H1 (cell line): Measurements from ENCODE around the gene GRM8. TPM values are rescaled to one million over a fixed set of nuclear protein-coding genes. Genes with fewer than 3 reads are reported as not detected.

ENCODE experiments used
- CTCF ChIA-PET: fragments of 300-600 bp; sonication (Branson Sonifier 250); formaldehyde crosslinking; loops from one replicate; lab custom pipeline; 2021; ENCODE audit not compliant: partially characterized antibody; lab: Charles Lee
- POLR2A ChIA-PET: fragments of 300-600 bp; sonication (Branson Sonifier 250); formaldehyde crosslinking; loops from one replicate; lab custom pipeline; 2021; ENCODE audit warnings: inconsistent platforms; ENCODE audit not compliant: partially characterized antibody; lab: Charles Lee
- DNase-seq, 2 experiments: peaks; one replicate each; pipeline versions ENCODE4 v3.0.0 to v3.0.0-alpha.2; 2010 to 2022; ENCODE audit warnings: low spot score in 2 of 2, low read depth in 1 of 2, mixed read lengths in 1 of 2
- FAIRE-seq: peaks from 2 replicates; lab custom pipeline; 2011; peaks lifted over from hg19 to GRCh38; lab: Jason Lieb, UNC
- H2AFZ ChIP-seq: 2 replicates; pipeline ENCODE4 v1.8.1; 2012; ENCODE audit warnings: low read length, inconsistent platforms
- H2AK5ac ChIP-seq: 2 replicates; pipeline ENCODE4 v1.6.1; 2013; ENCODE audit warnings: low read depth, low read length
- H2BK120ac ChIP-seq: replicated peaks from 2 replicates; pipeline ENCODE3; 2013; ENCODE audit warnings: low read depth, low read length, inconsistent platforms
- H2BK12ac ChIP-seq: 2 replicates; pipeline ENCODE4 v1.6.1; 2013; ENCODE audit warnings: low read depth, low read length
- H2BK15ac ChIP-seq: 2 replicates; pipeline ENCODE4 v1.6.1; 2013; ENCODE audit warnings: low read length
- H2BK20ac ChIP-seq: 2 replicates; pipeline ENCODE4 v1.6.1; 2013; ENCODE audit warnings: low read length
- H2BK5ac ChIP-seq: 2 replicates; pipeline ENCODE4 v1.6.1; 2013; ENCODE audit warnings: low read depth, low read length
- H3K14ac ChIP-seq: 2 replicates; pipeline ENCODE4 v1.6.1; 2013; ENCODE audit warnings: inconsistent platforms; ENCODE audit not compliant: insufficient read length
- H3K18ac ChIP-seq: 2 replicates; pipeline ENCODE4 v1.6.1; 2013; ENCODE audit warnings: low read length; ENCODE audit errors: extremely low read depth
- H3K23ac ChIP-seq: 2 replicates; pipeline ENCODE4 v1.6.1; 2013; ENCODE audit warnings: inconsistent platforms; ENCODE audit not compliant: insufficient read length
- H3K23me2 ChIP-seq: 2 replicates; pipeline ENCODE4 v1.6.1; 2013; ENCODE audit warnings: low read depth, low read length
- H3K27ac ChIP-seq: 2 replicates; pipeline ENCODE4 v1.6.1; 2011; ENCODE audit warnings: low read depth, low read length, inconsistent platforms
- H3K27me3 ChIP-seq, 4 experiments: replicated peaks in 1 of 4; 1 replicate in 1 of 4; 2 replicates in 3 of 4; pipeline versions ENCODE4 v1.6.1 to v1.8.1; 2011 to 2013; ENCODE audit warnings: low read length in 3 of 4, mild to moderate bottlenecking in 3 of 4, inconsistent platforms in 2 of 4, mixed read lengths in 2 of 4, moderate library complexity in 1 of 4; ENCODE audit not compliant: control insufficient read depth in 3 of 4, insufficient read depth in 3 of 4; ENCODE audit errors: extremely low read depth in 1 of 4
- H3K36me3 ChIP-seq, 4 experiments: 2 replicates each; pipeline versions ENCODE4 v1.6.1 to v1.8.1; 2011 to 2013; ENCODE audit warnings: mild to moderate bottlenecking in 4 of 4, low read length in 3 of 4, moderate library complexity in 2 of 4, control low read depth in 1 of 4, inconsistent platforms in 1 of 4; ENCODE audit not compliant: insufficient read depth in 4 of 4, control insufficient read depth in 2 of 4
- H3K4ac ChIP-seq: replicated peaks from 2 replicates; pipeline ENCODE3; 2013; ENCODE audit warnings: low read length, low read depth, mixed read lengths, inconsistent platforms; ENCODE audit not compliant: insufficient read length
- H3K4me1 ChIP-seq, 4 experiments: replicated peaks in 1 of 4; 1 replicate in 1 of 4; 2 replicates in 3 of 4; pipeline versions ENCODE4 v1.6.1 to v1.8.1; 2011 to 2013; ENCODE audit warnings: low read length in 3 of 4, inconsistent platforms in 2 of 4, mixed read lengths in 1 of 4; ENCODE audit not compliant: insufficient read depth in 4 of 4, control insufficient read depth in 3 of 4
- H3K4me2 ChIP-seq, 2 experiments: 2 replicates each; pipeline versions ENCODE4 v1.6.1 to v1.8.1; 2011 to 2013; ENCODE audit warnings: low read depth in 2 of 2, low read length in 2 of 2, control low read depth in 1 of 2, inconsistent platforms in 1 of 2, mild to moderate bottlenecking in 1 of 2; ENCODE audit not compliant: insufficient read depth in 1 of 2
- H3K4me3 ChIP-seq, 4 experiments: fragments of 200-600, 300-600 bp in 1 of 4; sonication (generic), shearing (Covaris generic), sonication (Bioruptor Twin) in 1 of 4; 2 replicates each; pipeline versions ENCODE4 v1.5.1 to v1.8.1; 2011 to 2016; ENCODE audit warnings: low read length in 4 of 4, low read depth in 3 of 4, control low read depth in 2 of 4, inconsistent platforms in 2 of 4, mild to moderate bottlenecking in 2 of 4, mixed read lengths in 1 of 4, moderate library complexity in 1 of 4; ENCODE audit not compliant: insufficient read depth in 2 of 4; ENCODE audit errors: extremely low read depth in 1 of 4
- H3K56ac ChIP-seq: replicated peaks from 2 replicates; pipeline ENCODE3; 2013; ENCODE audit warnings: low read depth, mild to moderate bottlenecking, mixed read lengths, low read length, inconsistent platforms; ENCODE audit not compliant: insufficient read length
- H3K79me1 ChIP-seq: 2 replicates; pipeline ENCODE4 v1.6.1; 2013; ENCODE audit warnings: low read depth, low read length, control low read depth
- H3K79me2 ChIP-seq, 2 experiments: 2 replicates each; pipeline versions ENCODE4 v1.6.1 to v1.8.1; 2012 to 2013; ENCODE audit warnings: low read length in 2 of 2, mild to moderate bottlenecking in 2 of 2, inconsistent platforms in 1 of 2; ENCODE audit not compliant: insufficient read depth in 2 of 2, control insufficient read depth in 1 of 2
- H3K9ac ChIP-seq, 4 experiments: replicated peaks in 1 of 4; 1 replicate in 1 of 4; 2 replicates in 3 of 4; pipeline versions ENCODE4 v1.6.1 to v1.8.1; 2011 to 2013; ENCODE audit warnings: low read depth in 3 of 4, low read length in 3 of 4, control low read depth in 2 of 4, mild to moderate bottlenecking in 2 of 4, moderate library complexity in 2 of 4, inconsistent platforms in 1 of 4; ENCODE audit errors: extremely low read depth in 1 of 4
- H3K9me3 ChIP-seq, 2 experiments: 2 replicates each; pipeline versions ENCODE4 v1.6.1 to v1.8.1; 2012 to 2013; ENCODE audit warnings: mild to moderate bottlenecking in 2 of 2, moderate library complexity in 2 of 2, control low read depth in 1 of 2, inconsistent platforms in 1 of 2, low read depth in 1 of 2, low read length in 1 of 2, mixed read lengths in 1 of 2; ENCODE audit not compliant: insufficient read depth in 2 of 2
- H4K20me1 ChIP-seq, 2 experiments: replicated peaks in 1 of 2; 2 replicates each; pipeline versions ENCODE3 to v1.8.1; 2011 to 2013; ENCODE audit warnings: inconsistent platforms in 2 of 2, low read length in 2 of 2, mild to moderate bottlenecking in 1 of 2; ENCODE audit not compliant: insufficient read depth in 2 of 2, control insufficient read depth in 1 of 2
- H4K5ac ChIP-seq: 2 replicates; pipeline ENCODE4 v1.6.1; 2013; ENCODE audit warnings: low read length, low read depth, mixed read lengths, inconsistent platforms; ENCODE audit not compliant: insufficient read length
- H4K8ac ChIP-seq: 2 replicates; pipeline ENCODE4 v1.8.0; 2013; ENCODE audit warnings: mild to moderate bottlenecking, moderate library complexity, low read length, inconsistent platforms; ENCODE audit not compliant: insufficient read depth; ENCODE audit errors: extremely low read depth
- H4K91ac ChIP-seq: replicated peaks from 2 replicates; pipeline ENCODE3; 2013; ENCODE audit warnings: low read length, mixed read lengths, inconsistent platforms; ENCODE audit not compliant: insufficient read length
- HDAC6 ChIP-seq: IDR thresholded peaks from one replicate; pipeline ENCODE4 v1.7.1; 2012; ENCODE audit warnings: low read depth, mild to moderate bottlenecking, inconsistent platforms, low read length, moderate library complexity
- KDM1A ChIP-seq: fragments of 200-600, 300-600 bp; sonication (generic); IDR thresholded peaks from 2 replicates; pipeline ENCODE4 v1.7.1; 2016; ENCODE audit warnings: mild to moderate bottlenecking, low read length, borderline replicate concordance
- KDM4A ChIP-seq: IDR thresholded peaks from one replicate; pipeline ENCODE4 v1.7.1; 2012; ENCODE audit warnings: low read depth, mild to moderate bottlenecking, moderate library complexity, low read length, inconsistent platforms; ENCODE audit not compliant: severe bottlenecking
- MAFK ChIP-seq: IDR thresholded peaks from 2 replicates; pipeline ENCODE4 v1.6.1; 2012; ENCODE audit warnings: low read depth, mild to moderate bottlenecking, improper control_type of control experiment, low read length
- POLR2AphosphoS5 ChIP-seq: IDR thresholded peaks from 2 replicates; pipeline ENCODE4 v1.6.1; 2011; ENCODE audit warnings: low read depth, low read length
- RAD21 ChIP-seq, 2 experiments: IDR thresholded peaks in 1 of 2; conservative IDR thresholded peaks in 1 of 2; 2 replicates each; pipeline ENCODE4 v1.6.1; 2011; ENCODE audit warnings: low read depth in 2 of 2, low read length in 2 of 2, improper control_type of control experiment in 1 of 2, inconsistent platforms in 1 of 2, mild to moderate bottlenecking in 1 of 2, moderate library complexity in 1 of 2
- SIN3A ChIP-seq, 2 experiments: IDR thresholded peaks in 1 of 2; conservative IDR thresholded peaks in 1 of 2; 2 replicates each; pipeline ENCODE4 v1.6.1; 2011 to 2012; ENCODE audit warnings: low read length in 2 of 2, improper control_type of control experiment in 1 of 2, low read depth in 1 of 2, mild to moderate bottlenecking in 1 of 2
- SIX5 ChIP-seq: IDR thresholded peaks from 2 replicates; pipeline ENCODE4 v1.6.1; 2011; ENCODE audit warnings: mild to moderate bottlenecking, low read depth, low read length
- SRF ChIP-seq: IDR thresholded peaks from 2 replicates; pipeline ENCODE4 v1.6.1; 2011; ENCODE audit warnings: mild to moderate bottlenecking, low read depth, low read length, moderate library complexity
- WGBS, 2 experiments: shearing (Covaris generic) in 1 of 2; methylation state at CpG; one replicate each; pipeline versions ENCODE4 v1.1.6 to v1.1.7; 2013 to 2015; ENCODE audit warnings: low lambda C conversion rate in 2 of 2, mixed read lengths in 2 of 2, inconsistent platforms in 1 of 2, low coverage in 1 of 2, missing lambda C conversion rate in 1 of 2; ENCODE audit not compliant: insufficient replicate concordance in 2 of 2, insufficient coverage in 1 of 2, insufficient read length in 1 of 2; ENCODE audit errors: extremely low coverage in 1 of 2, missing lambda C conversion rate in 1 of 2; 5-methylcytosine and 5-hydroxymethylcytosine counted together
- polyA plus RNA-seq, 7 experiments: library from polyadenylated mRNA; depleted of rRNA in 3 of 7; stranded (reverse) in 5 of 7; unstranded in 2 of 7; fragments of >200 nt in 5 of 7; fragments of 200-250 nt in 2 of 7; gene quantifications; 1 replicate in 5 of 7; 2 replicates in 1 of 7; 4 replicates in 1 of 7; pipeline versions ENCODE4 v1.2.1 to v1.2.3, GENCODE V29; 2011 to 2013; ENCODE audit warnings: missing spikeins in 2 of 7, mixed read lengths in 2 of 7
- total RNA-seq: library from RNA; stranded (reverse); fragmentation: NEBNext Ultra II Directional; extraction: Animal tissue kit (Norgen Biotek cat#: 25700); gene quantifications from 2 replicates; pipeline ENCODE4 v1.2.1, GENCODE V29; 2021
- TF ChIP-seq, protein P1 (sequence below), 3 experiments: IDR thresholded peaks; 1 replicate in 2 of 3; 2 replicates in 1 of 3; pipeline versions ENCODE4 v1.5.1 to v1.6.1; 2011; ENCODE audit warnings: low read length in 3 of 3, mild to moderate bottlenecking in 3 of 3, inconsistent platforms in 2 of 3, low read depth in 1 of 3, moderate library complexity in 1 of 3; ENCODE audit not compliant: insufficient read depth in 1 of 3; ENCODE audit errors: control extremely low read depth in 1 of 3

The GRM8 gene
- total and polyA plus RNA-seq, 2 of the 8 experiments (the other 6 are each of a cell fraction or from before 2014, with no cell fraction given) = 2.6 to 2.8 TPM

GRCh38 chr7:126499481-126499880 lies 753.3 kb downstream of the GRM8 start:
- Histone ChIP-seq H3K23me2 (no peaks in the 10 kb centered on the region; the same call in 1 of the 2 replicates), H3K56ac (no peak overlapping the region), H3K4me3 (no peak overlapping the region), H3K79me2 (no peaks in the 10 kb centered on the region), H2BK120ac (no peak overlapping the region), H3K4me1 (no peaks in the 10 kb centered on the region), H4K5ac (no peak overlapping the region), H4K8ac (no peak overlapping the region), H3K23ac (no peak overlapping the region), H3K27me3 (no peaks in the 10 kb centered on the region), H4K91ac (no peak overlapping the region), H2BK12ac (no peak overlapping the region), H4K20me1 (no peaks in the 10 kb centered on the region)
- TF ChIP-seq, protein P1, sequence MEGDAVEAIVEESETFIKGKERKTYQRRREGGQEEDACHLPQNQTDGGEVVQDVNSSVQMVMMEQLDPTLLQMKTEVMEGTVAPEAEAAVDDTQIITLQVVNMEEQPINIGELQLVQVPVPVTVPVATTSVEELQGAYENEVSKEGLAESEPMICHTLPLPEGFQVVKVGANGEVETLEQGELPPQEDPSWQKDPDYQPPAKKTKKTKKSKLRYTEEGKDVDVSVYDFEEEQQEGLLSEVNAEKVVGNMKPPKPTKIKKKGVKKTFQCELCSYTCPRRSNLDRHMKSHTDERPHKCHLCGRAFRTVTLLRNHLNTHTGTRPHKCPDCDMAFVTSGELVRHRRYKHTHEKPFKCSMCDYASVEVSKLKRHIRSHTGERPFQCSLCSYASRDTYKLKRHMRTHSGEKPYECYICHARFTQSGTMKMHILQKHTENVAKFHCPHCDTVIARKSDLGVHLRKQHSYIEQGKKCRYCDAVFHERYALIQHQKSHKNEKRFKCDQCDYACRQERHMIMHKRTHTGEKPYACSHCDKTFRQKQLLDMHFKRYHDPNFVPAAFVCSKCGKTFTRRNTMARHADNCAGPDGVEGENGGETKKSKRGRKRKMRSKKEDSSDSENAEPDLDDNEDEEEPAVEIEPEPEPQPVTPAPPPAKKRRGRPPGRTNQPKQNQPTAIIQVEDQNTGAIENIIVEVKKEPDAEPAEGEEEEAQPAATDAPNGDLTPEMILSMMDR (IDR thresholded peaks at IDR 0.05; ENCODE audit: control extremely low read depth in 1 of 3, insufficient read depth in 1 of 3, low read depth in 1 of 3, low read length in 3 of 3) = no peak
- TF ChIP-seq SIN3A (conservative IDR thresholded peaks at IDR 0.05 in 1 of 2, IDR thresholded peaks at IDR 0.05 in 1 of 2; ENCODE audit: low read depth in 1 of 2, low read length in 2 of 2) (no peak), POLR2AphosphoS5 (no peak), HDAC6 (no peak), KDM4A (no peak), SIX5 (no peak), RAD21 (IDR thresholded peaks at IDR 0.05 in 1 of 2, conservative IDR thresholded peaks at IDR 0.05 in 1 of 2; ENCODE audit: low read depth in 2 of 2, low read length in 2 of 2) (no peak), KDM1A (no peak), SRF (no peak), MAFK (no peak)
- TF ChIP-seq, all 59 proteins: peak for 0
- no peak overlapping the region for H3K4me2 ChIP-seq
- ChIA-PET POLR2A (no interaction called here), CTCF (interaction anchor here (1.0 kb wide), 1 partner anchor 11 kb away, joined by 3 read pairs; no protein-coding TSS in a partner anchor)
- H3K9me3 ChIP-seq = no peaks in the 10 kb centered on the region
- no peak overlapping the region for H3K27ac ChIP-seq
- H2AK5ac ChIP-seq = no peak overlapping the region
- H2BK5ac ChIP-seq = no peak overlapping the region
- WGBS, 2 experiments = 96% methylated on average over 5 of the region's 5 CpGs; no CpG with 5 or more reads in 1 of the 2 experiments
- H3K18ac ChIP-seq = no peak overlapping the region
- H3K79me1 ChIP-seq = no peaks in the 10 kb centered on the region
- no peak for FAIRE-seq
- H3K9ac ChIP-seq = no peak overlapping the region
- H3K36me3 ChIP-seq = no peaks in the 10 kb centered on the region
- no peak overlapping the region for H3K4ac ChIP-seq
- H2BK20ac ChIP-seq = no peak overlapping the region
- no peak for DNase-seq
- H2BK15ac ChIP-seq = no peak overlapping the region
- H3K14ac ChIP-seq = no peak overlapping the region
- H2AFZ ChIP-seq = no peak overlapping the region
